ENCODE measurements around the gene COL6A3.
"Not testable (repeated sequence)": the region's sequence is repeated elsewhere in the genome, so short reads cannot be mapped to it uniquely, and the experiment has no call there.

COL6A3 gene

DNA sequence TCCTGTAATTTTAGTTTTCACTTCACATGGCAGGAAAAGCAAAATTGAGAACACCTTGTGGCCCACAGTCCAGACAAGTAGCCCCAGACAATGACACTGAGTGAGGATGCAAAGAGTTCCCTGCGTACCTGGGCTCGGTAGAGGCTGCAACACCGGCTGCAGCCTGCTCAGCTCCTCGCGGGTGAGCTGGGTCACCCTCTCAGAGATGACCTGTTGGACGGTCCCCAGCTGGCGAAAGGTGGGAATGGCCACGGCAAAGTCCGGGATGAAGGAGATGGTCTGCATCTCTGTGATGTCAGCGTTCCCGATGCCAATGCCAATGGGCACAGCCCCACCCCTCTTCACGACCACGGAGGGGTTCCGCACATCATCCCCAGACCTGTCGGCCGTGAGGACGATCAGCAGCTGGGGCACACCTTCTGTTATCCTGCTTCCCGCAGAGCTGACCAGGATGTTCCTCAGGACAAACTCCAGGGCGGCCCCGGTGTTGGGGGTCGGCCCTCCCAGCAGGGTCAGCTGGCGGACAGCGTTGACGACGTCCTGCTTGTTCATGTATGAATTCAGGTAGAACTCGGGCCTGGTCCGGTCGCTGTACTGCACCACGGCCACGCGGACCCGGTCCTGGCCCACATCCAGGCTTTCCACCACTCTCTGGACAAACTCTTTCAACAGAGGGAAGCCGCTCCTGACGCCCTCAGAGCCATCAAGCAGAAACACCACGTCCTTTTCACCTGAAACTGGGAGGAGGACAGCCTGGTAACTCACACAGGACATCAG lies 39.5 kb downstream of the COL6A3 start:
- DNase-seq = no peak

DNA sequence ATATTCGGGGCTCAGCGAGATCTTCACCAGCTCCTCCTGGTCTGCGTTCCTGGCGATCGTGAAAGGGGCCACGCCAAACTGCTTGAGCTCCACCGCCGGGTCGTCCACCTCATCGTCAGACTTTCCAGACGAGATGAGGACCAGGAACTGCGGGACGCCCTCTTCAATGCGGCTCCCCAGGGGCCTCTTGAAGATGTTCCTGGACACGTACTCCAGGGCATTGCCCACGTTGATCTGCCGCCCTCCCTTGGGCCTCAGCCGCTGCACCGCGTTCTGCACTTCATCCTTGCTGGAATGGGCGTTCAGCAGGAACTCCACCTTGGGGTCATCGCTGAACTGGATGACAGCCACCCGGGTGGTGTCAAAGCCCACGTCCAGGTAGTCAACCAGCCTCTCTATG lies 42.1 kb downstream of the COL6A3 start:
- DNase-seq = no peak

DNA sequence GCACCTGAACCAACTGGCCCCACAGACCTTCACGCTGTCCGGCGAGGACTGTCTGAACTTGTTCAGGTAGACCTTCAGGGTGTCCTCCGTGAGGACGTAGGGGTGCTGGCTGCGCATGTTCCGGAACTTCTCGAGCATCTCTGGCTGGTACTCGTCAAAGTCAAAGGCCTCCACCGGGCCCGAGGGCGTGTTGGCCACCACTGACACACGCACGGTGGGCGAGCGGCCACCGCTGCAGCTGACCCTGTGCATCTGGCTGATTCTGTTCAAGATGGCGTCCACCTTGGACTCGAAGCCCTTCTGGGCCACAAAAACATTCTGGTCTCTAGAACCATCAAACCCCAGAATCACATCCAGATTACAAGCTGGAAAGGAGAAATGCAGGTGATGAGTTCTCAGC lies 48.3 kb downstream of the COL6A3 start:
- DNase-seq = no peak

DNA sequence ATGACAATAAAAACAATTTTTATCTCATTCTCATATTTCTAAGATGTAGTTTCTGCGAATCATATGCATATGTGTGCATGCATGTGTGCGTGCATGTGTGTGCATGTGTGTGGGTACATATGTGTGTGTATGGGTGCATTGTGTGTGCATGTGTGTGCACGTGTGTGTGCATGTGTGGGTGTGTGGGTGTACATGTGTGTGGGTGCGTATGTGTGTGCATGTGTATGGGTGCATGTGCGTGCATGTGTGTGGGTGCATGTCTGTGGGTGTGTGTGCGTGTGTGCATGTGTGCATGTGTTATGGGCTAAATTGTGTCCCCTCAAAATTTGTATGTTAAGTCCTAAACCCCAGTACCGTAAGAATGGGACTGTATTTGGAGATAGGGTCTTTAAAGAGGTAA lies 49.3 kb downstream of the COL6A3 start:
- no peak for DNase-seq

DNA sequence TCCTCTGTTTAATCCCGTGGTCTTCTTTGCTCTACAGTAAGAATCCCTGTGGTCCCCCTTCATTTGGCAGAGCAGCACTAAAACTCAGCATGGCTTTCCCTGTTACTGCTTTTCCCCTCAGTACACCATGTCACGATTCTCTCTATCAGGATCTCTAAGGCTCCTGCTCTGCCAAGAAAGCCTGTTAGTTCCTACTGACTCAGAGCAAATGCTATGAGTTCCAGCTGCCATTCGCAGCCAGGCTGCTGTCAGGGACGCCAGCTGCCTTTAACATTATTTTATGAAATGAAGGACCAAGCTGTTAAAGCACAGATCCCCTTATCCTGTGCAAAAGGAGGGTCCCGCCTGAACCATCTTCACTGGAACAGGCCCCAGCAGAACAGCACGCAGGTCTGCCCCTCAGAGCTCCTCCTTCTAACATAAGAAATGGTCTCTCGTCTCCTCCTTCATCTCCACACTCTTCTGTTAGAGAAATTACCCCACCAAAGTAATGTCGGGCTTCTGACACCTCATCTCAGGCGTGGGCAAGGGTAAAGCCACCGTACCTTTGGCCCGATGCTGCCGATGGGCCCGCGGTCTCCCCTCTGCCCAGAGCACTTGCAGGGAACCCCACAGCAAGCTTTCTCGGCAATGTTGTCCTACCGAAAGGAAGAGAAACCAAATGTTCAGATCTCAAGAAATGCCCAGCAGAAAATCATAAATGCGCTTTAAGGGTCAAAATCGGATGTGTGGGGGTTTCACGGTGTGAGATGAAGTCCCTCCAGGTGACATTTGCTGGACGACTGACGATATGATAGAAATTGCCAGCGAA lies 52.6 kb downstream of the COL6A3 start:
- DNase-seq = no peak

DNA sequence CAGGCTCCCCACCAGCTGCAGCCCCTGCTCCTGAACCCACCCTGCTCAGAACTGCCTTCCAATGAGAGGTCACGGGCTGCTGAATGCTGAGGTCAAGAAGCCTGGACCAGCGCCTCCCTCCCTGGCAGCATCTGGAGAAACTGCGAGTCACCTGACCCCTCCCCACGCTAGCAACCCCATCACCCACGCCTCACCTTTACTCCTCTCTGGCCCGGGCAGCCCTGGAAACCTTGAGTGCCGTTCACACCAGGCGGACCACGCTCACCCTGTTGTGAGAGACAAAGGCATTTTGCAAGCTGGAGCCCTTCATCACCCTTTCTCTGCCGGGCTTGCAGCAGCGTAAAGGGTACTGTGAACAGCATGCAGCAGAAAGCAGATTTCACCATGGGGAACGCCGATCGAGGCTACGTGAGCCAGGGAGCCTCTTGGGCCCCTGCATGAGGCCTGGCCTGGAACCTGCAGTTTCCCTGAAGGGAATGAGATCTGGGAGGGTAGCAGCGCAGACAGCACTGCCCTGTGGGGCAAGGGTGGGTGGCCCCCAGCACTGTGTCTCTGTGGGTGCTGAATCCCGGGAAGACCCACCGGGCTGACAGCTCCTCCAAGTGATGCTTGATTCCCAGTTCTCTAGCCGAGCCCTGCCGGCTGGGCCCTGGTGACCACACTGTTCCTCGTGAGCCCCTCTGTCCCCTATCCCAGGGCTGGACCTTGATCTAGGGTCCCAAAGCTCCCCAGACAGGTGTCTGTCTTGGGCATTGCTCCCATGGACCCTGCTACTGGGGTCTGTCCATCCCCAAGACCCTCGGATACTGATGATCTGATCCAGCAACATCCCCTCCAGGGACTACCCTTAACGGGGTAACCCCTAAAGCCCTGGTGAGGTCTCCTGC lies 53.8 kb downstream of the COL6A3 start:
- DNase-seq = no peak

DNA sequence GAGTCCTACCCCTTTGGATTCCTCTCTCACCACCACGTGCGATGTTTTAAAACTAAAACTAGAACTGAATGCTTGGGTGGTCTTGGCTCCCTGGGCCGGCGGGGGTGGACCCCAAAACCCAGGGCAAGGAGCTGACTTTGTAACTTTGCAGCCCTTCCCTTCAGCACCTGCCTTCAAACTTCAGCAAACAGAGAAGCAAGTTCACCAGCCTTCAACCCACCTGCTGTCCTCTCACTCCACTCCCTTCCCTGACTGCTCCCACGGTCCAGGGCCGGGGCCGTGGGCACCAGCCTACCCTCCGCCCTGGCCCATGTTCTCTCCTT lies 54.5 kb downstream of the COL6A3 start:
- DNase-seq = no peak

DNA sequence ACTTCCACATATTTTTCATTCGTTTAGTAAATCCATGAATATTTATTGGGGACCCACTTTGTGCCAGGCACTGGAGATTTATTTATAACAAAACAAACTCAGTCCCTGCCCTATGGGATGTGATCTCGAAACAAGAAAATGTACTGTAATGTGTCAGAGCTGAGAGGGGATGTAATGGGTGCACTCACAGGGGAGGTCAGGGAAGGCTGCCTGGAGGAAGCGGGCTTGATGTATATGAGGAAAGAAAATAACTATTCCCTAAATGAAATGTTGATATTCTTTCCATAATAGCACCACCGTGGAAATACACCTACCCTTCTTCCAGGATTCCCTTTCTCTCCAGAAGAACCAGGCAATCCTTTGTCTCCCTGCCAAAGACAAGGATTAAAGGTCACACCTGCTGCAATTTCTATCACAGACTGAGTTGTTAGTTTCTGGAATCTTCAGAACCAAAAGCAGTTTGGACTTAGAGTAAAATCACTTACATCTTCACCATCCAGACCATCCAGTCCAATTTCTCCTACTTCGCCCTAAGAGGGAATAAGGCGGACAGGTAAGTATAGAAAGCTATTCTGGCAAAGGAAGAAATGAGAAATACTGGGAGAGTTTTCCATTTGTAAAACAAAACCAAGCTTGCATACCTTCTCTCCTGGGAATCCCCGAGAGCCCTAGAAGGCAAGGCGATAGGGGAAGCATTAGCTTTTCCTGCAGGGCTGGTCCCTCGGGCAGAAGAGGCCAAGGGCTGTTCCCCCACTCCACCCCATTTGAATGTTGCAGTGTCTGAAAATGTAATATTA lies 55.0 kb downstream of the COL6A3 start:
- DNase-seq = no peak

DNA sequence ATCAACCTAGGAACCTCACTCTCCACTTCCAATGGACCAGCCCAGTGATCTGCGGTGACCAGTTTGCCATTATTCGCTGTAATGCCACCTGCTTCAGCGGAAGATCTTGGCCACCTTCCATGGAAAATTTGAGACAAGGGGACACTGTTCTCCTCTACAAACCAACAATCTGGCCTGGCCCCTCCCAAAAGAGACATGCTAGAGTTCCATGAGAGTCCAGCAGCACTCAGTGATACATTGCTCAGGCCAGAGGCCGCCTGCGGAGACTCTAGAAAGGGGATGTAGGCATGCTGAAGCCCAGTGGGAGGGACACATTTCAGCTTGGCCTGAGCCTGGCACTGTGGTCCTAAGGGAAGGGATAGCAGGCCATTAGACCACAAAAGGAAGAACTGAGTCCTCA lies 58.3 kb downstream of the COL6A3 start:
- no peak for DNase-seq

DNA sequence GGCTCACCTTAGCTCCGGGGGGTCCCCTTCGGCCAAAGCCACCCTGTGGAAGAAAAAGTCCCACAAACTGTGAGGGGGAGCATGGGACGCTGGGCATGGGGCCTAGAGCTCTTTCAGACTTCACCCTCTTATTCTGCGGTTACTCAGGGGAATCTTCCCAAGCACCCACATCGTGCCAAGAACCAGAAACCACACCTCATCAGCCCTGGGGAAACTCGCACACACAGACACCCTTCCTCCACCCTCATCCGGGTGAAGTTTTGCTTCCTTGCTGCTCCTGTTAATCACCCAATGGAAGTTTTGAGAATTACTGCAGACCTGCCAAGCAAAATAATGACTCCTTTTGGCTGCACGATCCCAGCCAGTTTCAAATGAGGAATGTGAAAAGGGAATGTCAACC lies 59.1 kb downstream of the COL6A3 start:
- DNase-seq = no peak

DNA sequence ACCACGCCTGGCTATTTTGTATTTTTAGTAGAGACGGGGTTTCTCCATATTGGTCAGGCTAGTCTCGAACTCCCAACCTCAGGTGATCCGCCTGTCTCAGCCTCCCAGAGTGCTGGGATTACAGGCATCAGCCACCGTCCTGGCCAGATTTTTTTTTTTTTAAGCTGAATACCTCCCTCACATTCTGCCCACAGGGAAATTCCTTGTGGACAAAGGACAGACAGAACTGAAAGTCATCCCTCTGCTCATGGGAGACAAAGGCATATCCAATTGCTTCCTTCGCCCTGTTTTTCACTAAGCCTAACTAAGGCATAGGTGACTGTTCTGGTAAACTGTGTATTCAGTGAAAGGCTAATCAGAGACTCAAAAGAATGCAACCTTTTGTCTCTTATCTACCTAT lies 59.8 kb downstream of the COL6A3 start:
- not testable (repeated sequence) for DNase-seq

DNA sequence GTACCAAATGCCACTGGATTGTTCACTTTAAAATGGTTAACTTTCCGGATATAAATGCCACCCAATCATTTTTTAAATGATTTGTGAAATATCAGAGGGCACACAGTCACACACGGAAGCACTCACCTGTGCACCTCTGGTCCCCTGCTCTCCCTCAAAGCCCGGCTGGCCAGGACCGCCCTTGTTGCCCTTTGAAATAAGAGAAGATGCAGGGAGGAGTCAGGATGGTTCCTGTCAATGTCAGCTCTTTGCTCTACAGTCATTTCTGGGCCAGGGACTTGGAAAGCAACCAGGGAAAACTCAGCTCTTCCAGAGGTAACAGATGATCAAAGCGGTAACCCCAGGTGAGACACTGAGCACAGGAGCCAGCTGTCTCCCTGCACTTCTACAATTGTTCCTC lies 60.7 kb downstream of the COL6A3 start:
- no peak for DNase-seq

DNA sequence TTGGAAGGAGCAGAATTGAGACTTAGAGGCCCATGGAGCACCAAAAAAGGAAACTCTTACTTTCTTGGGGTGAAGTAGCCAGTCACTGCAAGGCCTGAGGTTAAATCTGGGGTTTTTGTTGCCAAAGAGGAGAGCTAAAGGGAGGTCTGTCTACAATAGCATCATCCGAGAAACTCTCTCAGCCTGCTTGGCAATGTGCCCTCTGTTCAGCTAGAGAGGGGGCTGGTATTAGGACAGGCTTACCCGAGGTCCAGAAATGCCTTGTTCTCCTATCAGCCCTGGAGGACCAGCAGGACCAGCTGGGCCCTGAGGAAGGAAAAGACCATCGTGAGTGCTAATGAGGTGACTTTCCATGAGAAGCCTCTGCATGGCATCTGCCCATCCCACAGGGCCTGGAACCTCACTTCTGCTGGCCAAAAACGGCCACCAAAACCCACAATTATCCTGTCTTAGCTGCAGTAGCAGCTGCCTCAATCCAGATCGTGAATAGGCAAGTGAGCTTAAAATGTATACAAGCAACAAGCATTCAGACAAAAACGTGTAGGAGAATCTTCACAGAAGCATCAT lies 61.6 kb downstream of the COL6A3 start:
- no peak for DNase-seq

DNA sequence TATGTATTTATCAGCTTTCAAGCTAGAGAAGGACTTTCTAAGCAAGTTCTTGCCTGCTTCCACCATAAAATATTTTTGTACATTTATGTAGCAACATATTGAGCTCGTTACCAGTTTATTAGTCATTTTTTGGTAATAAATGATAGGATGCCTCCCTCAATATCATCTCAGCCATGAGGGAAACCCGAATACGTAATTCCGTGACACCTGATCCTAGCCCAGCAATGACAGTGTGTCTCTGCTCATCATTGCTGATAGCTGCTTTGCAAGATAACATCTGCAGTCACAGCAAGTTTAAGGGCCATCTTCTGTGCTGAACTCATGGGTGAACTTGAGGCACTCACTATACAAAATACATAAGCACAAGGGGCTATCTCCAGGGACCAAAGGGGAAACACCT lies 62.2 kb downstream of the COL6A3 start:
- no peak for DNase-seq

DNA sequence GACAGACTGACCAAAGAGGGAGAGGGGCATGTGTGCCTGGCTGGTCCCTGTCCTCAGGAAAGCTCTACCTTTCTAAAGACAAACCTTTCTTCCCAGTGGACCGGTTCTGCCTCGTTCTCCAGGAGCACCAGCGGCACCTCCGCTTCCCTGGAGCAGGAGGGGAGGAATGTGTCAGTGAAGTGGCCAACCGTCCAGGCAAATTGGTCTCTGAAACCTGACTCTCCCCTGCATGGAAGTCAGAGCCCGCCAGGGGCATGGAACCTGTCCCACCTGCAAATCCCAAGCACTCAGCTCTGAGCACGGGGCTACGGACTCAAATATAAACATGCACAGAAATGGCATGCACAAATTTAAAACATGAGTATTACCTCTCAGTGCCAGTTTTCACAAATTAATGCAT lies 62.9 kb downstream of the COL6A3 start:
- no peak for DNase-seq

DNA sequence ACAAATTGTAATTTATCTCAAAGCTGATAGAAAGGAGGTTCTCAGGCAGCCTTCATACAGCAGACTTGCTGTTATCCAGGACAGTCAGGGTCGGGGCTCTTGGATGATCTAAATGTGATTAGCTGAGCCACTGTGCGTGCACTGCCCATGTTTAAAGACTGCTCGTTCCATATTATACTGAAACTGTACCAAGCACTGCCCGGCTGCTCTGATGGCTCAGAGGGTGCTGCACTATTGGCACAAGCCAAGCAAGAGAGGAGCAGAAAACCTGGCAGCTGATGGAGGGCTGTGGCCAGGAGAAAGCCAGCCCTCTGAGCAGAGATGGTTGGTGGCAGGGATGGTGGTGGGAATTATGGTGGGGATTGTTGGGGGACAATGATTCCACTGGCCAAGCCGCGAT lies 63.4 kb downstream of the COL6A3 start:
- DNase-seq = no peak

DNA sequence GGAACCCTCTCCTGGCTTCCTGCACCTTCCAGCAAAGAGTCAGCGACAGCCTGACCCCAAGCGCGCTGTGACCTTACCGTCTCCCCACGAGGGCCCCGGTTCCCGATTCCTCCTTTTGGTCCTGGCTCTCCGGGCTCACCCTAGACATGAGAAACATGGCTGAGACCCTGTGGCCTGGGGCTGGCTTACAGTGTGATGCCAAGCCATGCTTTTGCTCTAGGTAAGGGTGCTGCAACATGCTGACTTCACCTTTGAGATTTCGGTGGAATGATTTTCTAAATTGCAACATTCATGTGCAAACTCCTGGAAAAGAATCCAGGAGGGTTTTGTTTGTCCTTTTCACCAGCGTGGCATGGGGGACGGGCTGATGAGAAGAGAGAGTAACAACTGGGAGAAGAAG lies 63.9 kb downstream of the COL6A3 start:
- DNase-seq = no peak

DNA sequence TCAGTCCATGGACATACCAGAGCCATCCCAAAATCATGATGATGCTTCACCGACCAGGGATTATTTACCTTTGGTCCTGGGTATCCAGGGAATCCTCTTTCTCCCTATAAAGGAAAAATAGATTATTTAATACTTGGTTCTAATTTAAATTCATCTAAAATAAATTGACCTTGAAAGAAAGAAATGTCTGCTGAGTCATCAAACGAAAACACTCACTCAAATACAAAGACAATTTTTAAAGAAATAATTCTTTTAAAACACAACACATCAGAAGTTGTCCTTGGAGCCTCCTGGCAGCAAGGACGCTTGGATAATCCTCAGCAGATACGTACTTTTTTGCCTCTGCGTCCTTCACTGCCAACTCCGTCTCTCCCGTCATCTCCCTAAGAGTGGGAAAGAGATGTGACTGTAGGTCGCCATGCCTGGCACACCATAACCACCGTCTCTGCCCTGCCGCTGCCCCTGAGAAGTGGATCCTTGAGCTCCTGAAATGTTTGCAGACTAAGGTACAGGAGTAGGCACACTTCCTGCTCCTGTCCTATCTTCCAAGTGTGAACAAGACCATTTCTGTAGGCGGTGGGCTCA lies 65.6 kb downstream of the COL6A3 start:
- DNase-seq = no peak

DNA sequence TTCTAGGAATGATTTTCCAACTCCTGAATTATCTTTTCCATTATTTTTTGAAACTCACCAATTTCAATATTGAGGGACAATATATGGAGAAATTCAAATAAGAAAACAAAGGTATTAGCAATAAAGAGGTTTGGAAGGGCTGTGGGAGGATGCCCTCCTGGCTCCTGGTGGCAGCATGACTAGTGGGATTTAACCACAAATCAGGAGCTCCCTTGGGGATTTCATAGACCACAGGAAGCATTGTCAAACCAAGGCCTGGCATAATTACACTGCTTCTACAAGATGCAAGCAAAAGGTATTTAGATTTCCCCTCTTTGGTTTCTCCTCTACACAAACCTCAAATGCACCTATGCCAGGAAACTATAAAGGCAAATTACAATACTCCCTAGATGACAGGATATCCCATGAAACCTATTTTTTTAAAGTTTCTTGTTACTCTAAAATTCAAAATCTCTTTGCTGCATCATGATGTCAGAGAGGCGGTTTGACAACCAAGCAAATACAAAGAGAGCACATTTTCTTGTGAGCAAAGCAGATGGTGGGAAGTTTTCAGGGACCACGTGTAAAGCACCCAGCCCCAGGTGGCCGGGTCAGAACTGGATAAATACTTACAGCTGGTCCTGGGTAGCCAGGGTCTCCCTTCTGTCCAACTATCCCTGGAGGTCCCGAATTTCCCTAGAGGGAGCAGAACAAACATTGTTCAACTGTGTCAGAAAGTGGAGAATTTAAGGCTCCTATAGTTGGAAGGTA lies 67.9 kb downstream of the COL6A3 start:
- DNase-seq = no peak

DNA sequence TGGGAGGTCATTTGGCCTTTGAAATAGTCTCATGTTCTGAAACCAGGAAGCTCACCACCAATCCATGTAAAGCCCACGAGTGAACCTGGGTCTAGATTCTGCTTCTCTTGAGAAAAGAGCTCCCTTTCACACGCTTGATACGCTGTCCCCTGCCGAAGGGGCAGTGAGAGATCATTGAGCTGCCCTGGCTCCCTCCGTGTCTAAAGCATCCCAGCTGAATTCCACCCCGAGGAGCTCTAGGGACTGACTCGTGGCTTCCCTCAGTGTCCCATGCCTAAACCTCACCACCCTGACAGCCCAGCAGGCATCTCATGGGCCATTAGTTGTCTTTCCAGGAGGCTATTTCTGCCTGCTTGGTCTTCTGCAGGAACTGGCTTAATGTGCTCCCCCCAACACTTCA lies 68.6 kb downstream of the COL6A3 start:
- DNase-seq = no peak

DNA sequence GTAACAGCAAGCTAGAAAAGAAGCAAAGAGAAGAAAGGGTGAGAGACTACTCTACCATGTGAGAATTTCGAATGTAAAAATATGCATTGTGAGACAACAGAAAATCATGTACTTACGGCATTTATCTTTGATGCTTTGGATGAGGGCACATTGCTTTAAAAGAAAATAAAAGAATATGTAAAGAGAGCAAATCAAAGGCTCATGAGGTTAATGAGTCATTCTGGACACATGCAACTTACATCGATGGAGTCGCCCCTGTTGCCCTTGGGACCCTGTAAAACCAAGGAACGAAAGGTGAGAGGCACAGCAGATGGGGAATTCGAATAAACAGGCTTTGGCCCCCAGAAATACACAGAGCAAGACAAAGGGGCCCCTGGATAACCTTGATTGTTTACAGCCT lies 69.0 kb downstream of the COL6A3 start:
- no peak for DNase-seq
